Measurements from ENCODE around the gene UQCRHL. TPM values are rescaled to one million over a fixed set of nuclear protein-coding genes. Genes with fewer than 3 reads are reported as not detected.
"Not testable (repeated sequence)": the region's sequence is repeated elsewhere in the genome, so short reads cannot be mapped to it uniquely, and the experiment has no call there.

UQCRHL gene
- total RNA-seq, 4 donors from 2014 or later, result 0.40 to 1.4 (median 0.85) TPM

GRCh38 chr1:15847100-15847892 is 39.8 kb upstream of the UQCRHL start, which contains the start of gene SPEN:
TSS of gene SPEN (plus strand) at chr1:15847707. CDS start at chr1:15848068, 361 bp downstream.
- WGBS, 2 donors (ENCODE audit: low coverage in 1 of 2), result 0% methylated on average over 14 of the region's 86 CpGs; no CpG with 5 or more reads in 1 of the 2 donors
- TF ChIP-seq CTCF (IDR thresholded peaks at IDR 0.05), result peak in 3 of 4 experiments; percentile 37 to 45 (median 37)
- TF ChIP-seq POLR2AphosphoS5 (IDR thresholded peaks at IDR 0.05), result peak; percentile 61
- no peak for TF ChIP-seq EP300 (IDR thresholded peaks at IDR 0.05)
- TF ChIP-seq POLR2A (IDR thresholded peaks at IDR 0.05), result peak; percentile 76 to 87
- no peaks in the 10 kb centered on the region for H3K36me3 ChIP-seq
- peaks cover 0 to 65% (median 9%) of the 10 kb centered on the region in 3 donors for H3K4me1 ChIP-seq
- H3K27ac ChIP-seq, result peak within 1 kb of the TSS; percentile 94 to 99 (median 99)
- ATAC-seq, result peak; percentile 94
- H3K27me3 ChIP-seq, result no peaks in the 10 kb centered on the region
- peak within 1 kb of the TSS; percentile 85 for H3K4me3 ChIP-seq
- H3K9me3 ChIP-seq, result no peaks in the 10 kb centered on the region

- H3K4me3 ChIP-seq, ATAC-seq, H3K9me3 ChIP-seq, H3K36me3 ChIP-seq, H3K27me3 ChIP-seq: not testable (repeated sequence)
- WGBS, 2 donors (ENCODE audit: low coverage in 1 of 2), result 90% methylated on average over 8 of the region's 11 CpGs; no CpG with 5 or more reads in 1 of the 2 donors
- Histone ChIP-seq H3K4me1 (peaks cover 0 to 53% (median 0%) of the 10 kb centered on the region in 3 donors), H3K27ac (peak overlapping the region in 2 of 4 donors; percentile 99)
Measured at GRCh38 chr1:15846056-15846455, 38.6 kb upstream of the UQCRHL start.

DNA sequence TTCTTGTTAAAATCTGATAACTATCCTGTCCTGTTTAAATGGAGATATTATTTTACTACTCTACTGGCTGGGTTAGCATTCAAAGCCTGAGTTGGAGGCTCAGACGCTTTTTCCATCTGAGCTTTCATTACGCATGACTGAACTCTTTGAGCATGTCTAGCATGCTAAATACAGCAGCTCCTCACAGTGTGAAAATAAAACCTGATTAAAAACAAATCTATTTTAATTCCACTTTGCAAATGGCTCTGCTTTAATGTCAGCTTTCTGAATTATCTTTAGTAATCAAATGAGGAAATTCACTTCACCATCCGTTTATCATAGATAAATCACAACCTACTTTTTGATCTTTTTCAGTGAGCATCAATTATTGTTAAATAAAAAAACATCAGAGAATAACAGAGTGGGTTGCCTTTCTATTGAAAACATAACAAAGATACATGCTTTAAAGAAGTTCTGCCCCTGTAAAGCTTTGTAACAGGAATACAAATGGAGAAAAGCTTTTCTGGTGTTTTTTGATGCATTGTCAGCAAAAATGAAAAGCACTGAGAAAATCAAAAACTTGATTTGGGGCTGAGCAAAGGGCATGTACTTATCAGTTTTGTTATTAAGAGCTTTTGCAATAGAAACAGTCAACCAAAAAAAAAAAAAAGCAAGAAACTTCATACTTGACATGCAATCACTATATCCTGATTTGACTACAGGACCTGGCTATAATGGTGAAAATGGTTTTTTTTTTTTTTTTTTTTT is 36.5 kb upstream of the UQCRHL start:
- whole genome bisulfite sequencing, 2 donors (ENCODE audit: low coverage in 1 of 2), result 33 to 42% methylated on average over 1 to 3 of the region's 3 CpGs
- Histone ChIP-seq H3K4me3 (no peak overlapping the region), H3K4me1 (peaks cover 0 to 37% (median 0%) of the 10 kb centered on the region in 3 donors), H3K27ac (peak overlapping the region in 1 of 4 donors; percentile 27), H3K27me3 (no peaks in the 10 kb centered on the region), H3K9me3 (no peaks in the 10 kb centered on the region), H3K36me3 (no peaks in the 10 kb centered on the region)
- ATAC-seq, result no peak
- no peak for TF ChIP-seq EP300 (IDR thresholded peaks at IDR 0.05)
- no peak for TF ChIP-seq POLR2AphosphoS5 (IDR thresholded peaks at IDR 0.05)
- no peak for TF ChIP-seq CTCF (IDR thresholded peaks at IDR 0.05)
- TF ChIP-seq POLR2A (IDR thresholded peaks at IDR 0.05), result no peak

DNA sequence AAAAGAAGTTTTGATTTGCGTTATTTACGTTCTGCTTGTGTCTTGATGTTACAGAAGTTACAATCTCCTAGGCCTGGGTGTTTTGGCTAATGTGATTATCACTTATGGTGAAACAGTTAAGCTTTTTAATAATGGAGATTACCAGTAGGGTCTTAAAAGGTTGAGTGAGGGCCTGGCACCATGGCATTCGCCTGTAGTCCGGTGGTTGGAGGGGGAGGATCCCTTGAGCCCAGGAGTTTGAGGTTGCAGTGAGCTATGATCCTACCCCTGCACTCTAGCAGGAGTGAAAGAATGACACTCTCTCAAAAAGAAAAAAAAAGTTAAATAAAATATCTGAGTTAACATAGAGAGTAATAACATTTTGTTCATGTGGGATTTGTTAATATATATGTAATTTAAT is 31.3 kb upstream of the UQCRHL start:
- H3K9me3 ChIP-seq, result no peaks in the 10 kb centered on the region
- TF ChIP-seq POLR2AphosphoS5 (IDR thresholded peaks at IDR 0.05) (no peak), CTCF (IDR thresholded peaks at IDR 0.05) (no peak), EP300 (IDR thresholded peaks at IDR 0.05) (no peak), POLR2A (IDR thresholded peaks at IDR 0.05) (no peak)
- H3K36me3 ChIP-seq, result no peaks in the 10 kb centered on the region
- ATAC-seq, result no peak
- H3K4me1 ChIP-seq, result peaks cover 0 to 19% (median 0%) of the 10 kb centered on the region in 3 donors
- no peaks in the 10 kb centered on the region for H3K27me3 ChIP-seq
- no peak overlapping the region for H3K27ac ChIP-seq
- no peak overlapping the region for H3K4me3 ChIP-seq
- WGBS, 2 donors (ENCODE audit: low coverage in 1 of 2), result 86 to 90% methylated on average over 3 to 4 of the region's 4 CpGs

- WGBS, 2 donors (ENCODE audit: low coverage in 1 of 2), result 82 to 100% methylated on average over 3 to 5 of the region's 7 CpGs
- TF ChIP-seq EP300 (IDR thresholded peaks at IDR 0.05), result no peak
- peaks cover 0 to 18% (median 0%) of the 10 kb centered on the region in 3 donors for H3K4me1 ChIP-seq
- H3K36me3 ChIP-seq, result no peaks in the 10 kb centered on the region
- ATAC-seq, result no peak
- no peak overlapping the region for H3K27ac ChIP-seq
- H3K27me3 ChIP-seq, result no peaks in the 10 kb centered on the region
- H3K9me3 ChIP-seq, result no peaks in the 10 kb centered on the region
- no peak overlapping the region for H3K4me3 ChIP-seq
Measured at GRCh38 chr1:15837931-15838330, 30.5 kb upstream of the UQCRHL start.
